ENCODE data around the gene PCDHB12. TPM values are rescaled to one million over a fixed set of nuclear protein-coding genes. Genes with fewer than 3 reads are reported as not detected.
"Not testable (repeated sequence)": the region's sequence is repeated elsewhere in the genome, so short reads cannot be mapped to it uniquely, and the experiment has no call there.

PCDHB12 gene
- total RNA-seq, 4 donors from 2014 or later: 0.35 to 4.1 (median 0.88) TPM

GRCh38 chr5:141180313-141180712 lies 28.2 kb upstream of the PCDHB12 start:
- H3K36me3 ChIP-seq: no peaks in the 10 kb centered on the region
- no peaks in the 10 kb centered on the region for H3K27me3 ChIP-seq
- H3K9me3 ChIP-seq: peaks cover 0 to 27% (median 2%) of the 10 kb centered on the region in 4 donors
- no peaks in the 10 kb centered on the region for H3K4me1 ChIP-seq
- no peak overlapping the region for H3K4me3 ChIP-seq
- TF ChIP-seq CTCF (IDR thresholded peaks at IDR 0.05) (no peak), POLR2A (IDR thresholded peaks at IDR 0.05) (no peak)
- no peak for DNase-seq
- H3K27ac ChIP-seq: no peak overlapping the region

- no peak for TF ChIP-seq POLR2A (IDR thresholded peaks at IDR 0.05)
- TF ChIP-seq CTCF (IDR thresholded peaks at IDR 0.05): no peak
- DNase-seq: no peak
- H3K4me3 ChIP-seq: peak within 1 kb of the TSS in 1 of 4 donors; percentile 19
- H3K4me1 ChIP-seq: no peaks in the 10 kb centered on the region
- H3K9me3 ChIP-seq: peaks cover 0 to 28% (median 2%) of the 10 kb centered on the region in 4 donors
- H3K27me3 ChIP-seq: no peaks in the 10 kb centered on the region
- no peak within 1 kb of the TSS for H3K27ac ChIP-seq
- H3K36me3 ChIP-seq: no peaks in the 10 kb centered on the region
Measured at GRCh38 chr5:141182248-141182647, 26.3 kb upstream of the PCDHB12 start, which contains the start of gene PCDHB16. TSS of gene PCDHB16 (plus strand) at chr5:141182387. CDS start at chr5:141182560, 173 bp downstream.

- peaks cover 0 to 20% (median under 1%) of the 10 kb centered on the region in 4 donors for H3K9me3 ChIP-seq
- H3K36me3 ChIP-seq, H3K27ac ChIP-seq, H3K27me3 ChIP-seq, H3K4me3 ChIP-seq, H3K4me1 ChIP-seq, DNase-seq: not testable (repeated sequence)
Measured at GRCh38 chr5:141184117-141184855, 24.2 kb upstream of the PCDHB12 start.

GRCh38 chr5:141186897-141187512 lies 21.5 kb upstream of the PCDHB12 start, which contains the start of gene PCDHB9:
TSS of gene PCDHB9 (plus strand) at chr5:141187161. CDS start at chr5:141187319, 158 bp downstream.
- peak in 3 of 6 experiments; percentile 8 to 18 (median 16) for TF ChIP-seq CTCF (IDR thresholded peaks at IDR 0.05)
- TF ChIP-seq POLR2A (IDR thresholded peaks at IDR 0.05): no peak
- Histone ChIP-seq H3K27me3 (no peaks in the 10 kb centered on the region), H3K4me3 (no peak within 1 kb of the TSS), H3K27ac (no peak within 1 kb of the TSS), H3K9me3 (peaks cover 0 to 19% (median 0%) of the 10 kb centered on the region in 4 donors), H3K4me1 (no peaks in the 10 kb centered on the region), H3K36me3 (no peaks in the 10 kb centered on the region)
- no peak for DNase-seq

- H3K9me3 ChIP-seq: peaks cover 0 to 17% (median 0%) of the 10 kb centered on the region in 4 donors
- H3K4me3 ChIP-seq, H3K27me3 ChIP-seq: not testable (repeated sequence)
Measured at GRCh38 chr5:141188682-141189081, 19.8 kb upstream of the PCDHB12 start.

GRCh38 chr5:141189131-141189530 lies 19.4 kb upstream of the PCDHB12 start:
- peaks cover 0 to 16% (median 0%) of the 10 kb centered on the region in 4 donors for H3K9me3 ChIP-seq
- not testable (repeated sequence) for DNase-seq, H3K4me3 ChIP-seq, H3K4me1 ChIP-seq, H3K27me3 ChIP-seq, H3K27ac ChIP-seq, H3K36me3 ChIP-seq

More at GRCh38 chr5:141188682-141189081, 19.8 kb upstream of the PCDHB12 start:
- not testable (repeated sequence) for DNase-seq, H3K4me1 ChIP-seq, H3K27ac ChIP-seq, H3K36me3 ChIP-seq

GRCh38 chr5:141192110-141192725 lies 16.3 kb upstream of the PCDHB12 start, which contains the start of gene PCDHB10:
TSS of gene PCDHB10 (plus strand) at chr5:141192353. CDS start at chr5:141192553, 200 bp downstream.
- H3K9me3 ChIP-seq: peaks cover 0 to 14% (median 0%) of the 10 kb centered on the region in 4 donors

GRCh38 chr5:141194332-141194731 lies 14.2 kb upstream of the PCDHB12 start:
- H3K36me3 ChIP-seq, H3K27ac ChIP-seq, H3K4me3 ChIP-seq, H3K27me3 ChIP-seq, DNase-seq, H3K4me1 ChIP-seq: not testable (repeated sequence)
- peaks cover 0 to 34% (median 0%) of the 10 kb centered on the region in 4 donors for H3K9me3 ChIP-seq

More at GRCh38 chr5:141192110-141192725, 16.3 kb upstream of the PCDHB12 start, which contains the start of gene PCDHB10:
- TF ChIP-seq CTCF (IDR thresholded peaks at IDR 0.05) (peak in 2 of 6 experiments; percentile 15 to 39), POLR2A (IDR thresholded peaks at IDR 0.05) (no peak)
- H3K4me3 ChIP-seq: no peak within 1 kb of the TSS
- no peak for DNase-seq
- H3K27ac ChIP-seq: no peak within 1 kb of the TSS
- no peaks in the 10 kb centered on the region for H3K4me1 ChIP-seq
- H3K27me3 ChIP-seq: no peaks in the 10 kb centered on the region
- H3K36me3 ChIP-seq: no peaks in the 10 kb centered on the region

All from Peyer's patch (tissue), 4 donors.